HEK293 (cell line): Measurements from ENCODE around the gene MYO7A.

Experiments used
- CTCF ChIA-PET: fragments of 350-600 bp; formaldehyde crosslinking; extraction: SDS; loops from one replicate; lab custom pipeline; 2021; ENCODE audit warnings: antibody characterized with exemption; lab: Yijun Ruan, JAX
- POLR2A ChIA-PET: fragments of 300-600 bp; formaldehyde crosslinking; extraction: SDS; loops from one replicate; lab custom pipeline; 2020; ENCODE audit warnings: antibody characterized with exemption, inconsistent platforms; lab: Yijun Ruan, JAX
- H3K27ac ChIP-seq: fragments of 200-500 bp; sonication (Bioruptor generic); 2 replicates; pipeline ENCODE4 v1.5.1; 2014; ENCODE audit warnings: low read depth, low read length, control low read depth, inconsistent platforms; ENCODE audit errors: extremely low read depth
- H3K36me3 ChIP-seq, 2 experiments: fragments of 200-500 bp in 1 of 2; sonication (Bioruptor generic) in 1 of 2; 1 replicate in 1 of 2; 2 replicates in 1 of 2; pipeline ENCODE4 v1.5.1; 2014 to 2017; ENCODE audit warnings: inconsistent platforms in 2 of 2, low read length in 2 of 2; ENCODE audit not compliant: control insufficient read depth in 2 of 2, insufficient read depth in 1 of 2
- H3K4me1 ChIP-seq: fragments of 200-500 bp; sonication (Bioruptor generic); 2 replicates; pipeline ENCODE4 v1.5.1; 2014; ENCODE audit warnings: mild to moderate bottlenecking, low read length, inconsistent platforms; ENCODE audit not compliant: control insufficient read depth, insufficient read depth
- H3K4me3 ChIP-seq: 2 replicates; pipeline ENCODE4 v1.5.1; 2011; ENCODE audit warnings: low read depth, mild to moderate bottlenecking, control low read depth, low read length, moderate library complexity
- H3K9me3 ChIP-seq: fragments of 200-500 bp; sonication (Bioruptor generic); 2 replicates; pipeline ENCODE4 v1.5.1; 2014; ENCODE audit warnings: low read depth, low read length, inconsistent platforms; ENCODE audit not compliant: control insufficient read depth, insufficient read depth
- GFI1B ChIP-seq: fragments of 450-650 bp; formaldehyde crosslinking; IDR thresholded peaks from 2 replicates; pipeline ENCODE4 v1.5.1; 2016; ENCODE audit warnings: missing biosample characterization, missing genetic modification characterization
- GLIS1 ChIP-seq: fragments of 450-650 bp; formaldehyde crosslinking; IDR thresholded peaks from 2 replicates; pipeline ENCODE4 v1.5.1; 2016; ENCODE audit warnings: missing biosample characterization, missing genetic modification characterization
- MYNN ChIP-seq: fragments of 450-650 bp; formaldehyde crosslinking; IDR thresholded peaks from 2 replicates; pipeline ENCODE4 v1.5.1; 2016; ENCODE audit warnings: missing biosample characterization, missing genetic modification characterization, borderline replicate concordance
- MZF1 ChIP-seq: fragments of 450-650 bp; formaldehyde crosslinking; IDR thresholded peaks from 2 replicates; pipeline ENCODE4 v1.5.1; 2017; ENCODE audit warnings: missing biosample characterization, missing genetic modification characterization, borderline replicate concordance
- RBAK ChIP-seq: fragments of 450-650 bp; formaldehyde crosslinking; IDR thresholded peaks from 2 replicates; pipeline ENCODE4 v1.5.1; 2016; ENCODE audit warnings: missing biosample characterization, missing genetic modification characterization
- SETDB1 ChIP-seq: IDR thresholded peaks from one replicate; pipeline ENCODE4 v1.6.1; 2017; ENCODE audit warnings: mild to moderate bottlenecking, low read length, moderate library complexity, mixed read lengths; ENCODE audit not compliant: insufficient read length
- SP3 ChIP-seq: fragments of 450-650 bp; formaldehyde crosslinking; IDR thresholded peaks from 2 replicates; pipeline ENCODE4 v1.5.1; 2016; ENCODE audit warnings: missing biosample characterization, missing genetic modification characterization
- ZBTB1 ChIP-seq: fragments of 450-650 bp; formaldehyde crosslinking; IDR thresholded peaks from 2 replicates; pipeline ENCODE4 v1.5.1; 2016; ENCODE audit warnings: missing biosample characterization, missing genetic modification characterization
- ZFP41 ChIP-seq: fragments of 450-650 bp; formaldehyde crosslinking; IDR thresholded peaks from 2 replicates; pipeline ENCODE4 v1.5.1; 2016; ENCODE audit warnings: missing biosample characterization, missing genetic modification characterization, borderline replicate concordance
- ZNF10 ChIP-seq: fragments of 450-650 bp; formaldehyde crosslinking; IDR thresholded peaks from 2 replicates; pipeline ENCODE4 v1.5.1; 2017; ENCODE audit warnings: missing biosample characterization, missing genetic modification characterization
- ZNF112 ChIP-seq: fragments of 450-650 bp; formaldehyde crosslinking; IDR thresholded peaks from 2 replicates; pipeline ENCODE4 v1.5.0; 2017; ENCODE audit warnings: missing biosample characterization, missing genetic modification characterization
- ZNF138 ChIP-seq: fragments of 450-650 bp; formaldehyde crosslinking; IDR thresholded peaks from 2 replicates; pipeline ENCODE4 v1.5.1; 2016; ENCODE audit warnings: missing biosample characterization, missing genetic modification characterization, borderline replicate concordance
- ZNF155 ChIP-seq: fragments of 450-650 bp; formaldehyde crosslinking; IDR thresholded peaks from 2 replicates; pipeline ENCODE4 v1.5.1; 2016; ENCODE audit warnings: missing biosample characterization, missing genetic modification characterization
- ZNF2 ChIP-seq: fragments of 450-650 bp; formaldehyde crosslinking; IDR thresholded peaks from 2 replicates; pipeline ENCODE4 v1.5.1; 2016; ENCODE audit warnings: missing biosample characterization, missing genetic modification characterization
- ZNF24 ChIP-seq: fragments of 450-650 bp; formaldehyde crosslinking; IDR thresholded peaks from 2 replicates; pipeline ENCODE4 v1.5.1; 2016; ENCODE audit warnings: missing biosample characterization, missing genetic modification characterization
- ZNF280C ChIP-seq: fragments of 450-650 bp; formaldehyde crosslinking; IDR thresholded peaks from 2 replicates; pipeline ENCODE4 v1.5.1; 2016; ENCODE audit warnings: missing biosample characterization, missing genetic modification characterization
- ZNF391 ChIP-seq: fragments of 450-650 bp; formaldehyde crosslinking; IDR thresholded peaks from 2 replicates; pipeline ENCODE4 v1.5.1; 2016; ENCODE audit warnings: low read depth, missing biosample characterization, missing genetic modification characterization, borderline replicate concordance
- ZNF48 ChIP-seq: fragments of 450-650 bp; formaldehyde crosslinking; IDR thresholded peaks from 2 replicates; pipeline ENCODE4 v1.5.1; 2016; ENCODE audit warnings: missing biosample characterization, missing genetic modification characterization
- ZNF555 ChIP-seq: fragments of 450-650 bp; formaldehyde crosslinking; conservative IDR thresholded peaks from 2 replicates; pipeline ENCODE4 v1.5.1; 2017; ENCODE audit warnings: missing biosample characterization, mild to moderate bottlenecking, missing genetic modification characterization, inconsistent platforms
- ZNF585B ChIP-seq: fragments of 450-650 bp; formaldehyde crosslinking; IDR thresholded peaks from 2 replicates; pipeline ENCODE4 v1.5.1; 2016; ENCODE audit warnings: missing biosample characterization, missing genetic modification characterization
- ZNF624 ChIP-seq: fragments of 450-650 bp; formaldehyde crosslinking; IDR thresholded peaks from 2 replicates; pipeline ENCODE4 v1.5.1; 2017; ENCODE audit warnings: missing biosample characterization, missing genetic modification characterization
- ZNF664 ChIP-seq: fragments of 450-650 bp; formaldehyde crosslinking; IDR thresholded peaks from 2 replicates; pipeline ENCODE4 v1.5.1; 2016; ENCODE audit warnings: missing biosample characterization, missing genetic modification characterization
- ZNF792 ChIP-seq: fragments of 450-650 bp; formaldehyde crosslinking; IDR thresholded peaks from 2 replicates; pipeline ENCODE4 v1.5.1; 2016; ENCODE audit warnings: missing biosample characterization, missing genetic modification characterization
- ZNF837 ChIP-seq: fragments of 450-650 bp; formaldehyde crosslinking; IDR thresholded peaks from 2 replicates; pipeline ENCODE4 v1.5.1; 2016; ENCODE audit warnings: missing biosample characterization, missing genetic modification characterization
- ZSCAN16 ChIP-seq: fragments of 450-650 bp; formaldehyde crosslinking; IDR thresholded peaks from 2 replicates; pipeline ENCODE4 v1.5.1; 2016; ENCODE audit warnings: missing biosample characterization, missing genetic modification characterization
- ZXDB ChIP-seq: fragments of 450-650 bp; formaldehyde crosslinking; IDR thresholded peaks from 2 replicates; pipeline ENCODE4 v1.5.1; 2016; ENCODE audit warnings: missing biosample characterization, missing genetic modification characterization
- TF ChIP-seq, protein P1 (sequence below): fragments of 450-650 bp; formaldehyde crosslinking; IDR thresholded peaks from 2 replicates; pipeline ENCODE4 v1.5.1; 2017; ENCODE audit warnings: missing biosample characterization, missing genetic modification characterization
- TF ChIP-seq, protein P2 (sequence below): fragments of 450-650 bp; formaldehyde crosslinking; IDR thresholded peaks from 2 replicates; pipeline ENCODE4 v1.5.1; 2017; ENCODE audit warnings: missing biosample characterization, missing genetic modification characterization

Gene MYO7A

DNA sequence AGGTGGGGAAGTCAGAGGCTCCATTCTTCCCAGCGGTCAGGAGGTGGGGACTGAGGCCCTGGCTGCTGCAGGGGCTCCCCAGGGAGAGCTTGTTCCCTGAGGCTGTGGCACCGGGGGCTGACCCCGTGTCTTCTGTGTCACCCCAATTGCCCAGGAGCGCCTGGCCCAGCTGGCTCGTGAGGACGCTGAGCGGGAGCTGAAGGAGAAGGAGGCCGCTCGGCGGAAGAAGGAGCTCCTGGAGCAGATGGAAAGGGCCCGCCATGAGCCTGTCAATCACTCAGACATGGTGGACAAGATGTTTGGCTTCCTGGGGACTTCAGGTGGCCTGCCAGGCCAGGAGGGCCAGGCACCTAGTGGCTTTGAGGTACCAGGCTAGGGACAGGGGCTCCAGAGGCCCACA, 53.2 kb downstream of the MYO7A start:
- ChIA-PET CTCF (interaction anchor here (0.6 kb wide), 1 partner anchor 440 kb away, joined by 3 read pairs; no protein-coding TSS in a partner anchor), POLR2A (no interaction called here)
- no peaks in the 10 kb centered on the region for H3K36me3 ChIP-seq
- H3K9me3 ChIP-seq = no peaks in the 10 kb centered on the region
- TF ChIP-seq ZNF391 (no peak), MZF1 (tag by site-specific recombination) (no peak), ZNF10 (tag by site-specific recombination) (no peak), ZNF138 (tag by site-specific recombination) (no peak), ZNF585B (tag by site-specific recombination) (no peak)
- no peak overlapping the region for H3K27ac ChIP-seq
- no peaks in the 10 kb centered on the region for H3K4me1 ChIP-seq
- no peak overlapping the region for H3K4me3 ChIP-seq

GRCh38 chr11:77181799-77182541, 53.9 kb downstream of the MYO7A start:
- CTCF ChIA-PET = interaction anchor here (0.6 kb wide), 1 partner anchor 439 kb away, joined by 3 read pairs; no protein-coding TSS in a partner anchor
- Histone ChIP-seq H3K9me3 (no peaks in the 10 kb centered on the region), H3K4me3 (no peak overlapping the region), H3K36me3 (no peaks in the 10 kb centered on the region), H3K4me1 (no peaks in the 10 kb centered on the region), H3K27ac (no peak overlapping the region)
- POLR2A ChIA-PET = no interaction called here
- TF ChIP-seq ZNF280C (tag by site-specific recombination) (no peak), ZNF2 (no peak), ZNF138 (tag by site-specific recombination) (no peak), SP3 (no peak), ZNF24 (no peak), SETDB1 (no peak), RBAK (tag by site-specific recombination) (no peak), ZNF555 (no peak), ZNF48 (tag by site-specific recombination) (no peak)

- no peak overlapping the region for H3K27ac ChIP-seq
- no peaks in the 10 kb centered on the region for H3K36me3 ChIP-seq
- ChIA-PET CTCF (interaction anchor here (0.8 kb wide), 1 partner anchor 59 kb away, joined by 3 read pairs; no protein-coding TSS in a partner anchor), POLR2A (no interaction called here)
- no peaks in the 10 kb centered on the region for H3K9me3 ChIP-seq
- no peak overlapping the region for H3K4me3 ChIP-seq
- no peaks in the 10 kb centered on the region for H3K4me1 ChIP-seq
- TF ChIP-seq ZNF792 (tag by site-specific recombination) (no peak), ZNF155 (no peak), ZNF112 (no peak), ZNF664 (tag by site-specific recombination) (no peak), MYNN (no peak), ZSCAN16 (no peak), ZNF837 (tag by site-specific recombination) (no peak), ZFP41 (tag by site-specific recombination) (no peak), ZXDB (tag by site-specific recombination) (no peak), ZNF624 (tag by site-specific recombination) (no peak), ZNF24 (no peak), ZBTB1 (no peak), GFI1B (tag by site-specific recombination) (no peak), GLIS1 (tag by site-specific recombination) (no peak)
- TF ChIP-seq, protein P1, sequence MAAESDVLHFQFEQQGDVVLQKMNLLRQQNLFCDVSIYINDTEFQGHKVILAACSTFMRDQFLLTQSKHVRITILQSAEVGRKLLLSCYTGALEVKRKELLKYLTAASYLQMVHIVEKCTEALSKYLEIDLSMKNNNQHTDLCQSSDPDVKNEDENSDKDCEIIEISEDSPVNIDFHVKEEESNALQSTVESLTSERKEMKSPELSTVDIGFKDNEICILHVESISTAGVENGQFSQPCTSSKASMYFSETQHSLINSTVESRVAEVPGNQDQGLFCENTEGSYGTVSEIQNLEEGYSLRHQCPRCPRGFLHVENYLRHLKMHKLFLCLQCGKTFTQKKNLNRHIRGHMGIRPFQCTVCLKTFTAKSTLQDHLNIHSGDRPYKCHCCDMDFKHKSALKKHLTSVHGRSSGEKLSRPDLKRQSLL (tag by site-specific recombination) = no peak
- TF ChIP-seq, protein P2, sequence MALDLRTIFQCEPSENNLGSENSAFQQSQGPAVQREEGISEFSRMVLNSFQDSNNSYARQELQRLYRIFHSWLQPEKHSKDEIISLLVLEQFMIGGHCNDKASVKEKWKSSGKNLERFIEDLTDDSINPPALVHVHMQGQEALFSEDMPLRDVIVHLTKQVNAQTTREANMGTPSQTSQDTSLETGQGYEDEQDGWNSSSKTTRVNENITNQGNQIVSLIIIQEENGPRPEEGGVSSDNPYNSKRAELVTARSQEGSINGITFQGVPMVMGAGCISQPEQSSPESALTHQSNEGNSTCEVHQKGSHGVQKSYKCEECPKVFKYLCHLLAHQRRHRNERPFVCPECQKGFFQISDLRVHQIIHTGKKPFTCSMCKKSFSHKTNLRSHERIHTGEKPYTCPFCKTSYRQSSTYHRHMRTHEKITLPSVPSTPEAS (tag by site-specific recombination) = no peak
These were observed 54.7 kb downstream of the MYO7A start for GRCh38 chr11:77182542-77183430.
